OCI-LY7 (cell line): ENCODE measurements around the gene MID1.

Experiments
- EZH2phosphoT487 ChIP-seq: fragments of 200-600 bp; sonication (generic); IDR thresholded peaks from 2 replicates; pipeline ENCODE4 v1.6.1; 2018; ENCODE audit warnings: low read depth, borderline replicate concordance, mild to moderate bottlenecking, mixed run types, antibody characterized with exemption, low read length, moderate library complexity, mixed read lengths
- TF ChIP-seq, protein P1 (sequence below): fragments of 200-600 bp; sonication (generic); conservative IDR thresholded peaks from 2 replicates; pipeline ENCODE4 v1.5.1; 2014; ENCODE audit warnings: mild to moderate bottlenecking, antibody characterized with exemption, low read length, moderate library complexity, mixed read lengths

DNA sequence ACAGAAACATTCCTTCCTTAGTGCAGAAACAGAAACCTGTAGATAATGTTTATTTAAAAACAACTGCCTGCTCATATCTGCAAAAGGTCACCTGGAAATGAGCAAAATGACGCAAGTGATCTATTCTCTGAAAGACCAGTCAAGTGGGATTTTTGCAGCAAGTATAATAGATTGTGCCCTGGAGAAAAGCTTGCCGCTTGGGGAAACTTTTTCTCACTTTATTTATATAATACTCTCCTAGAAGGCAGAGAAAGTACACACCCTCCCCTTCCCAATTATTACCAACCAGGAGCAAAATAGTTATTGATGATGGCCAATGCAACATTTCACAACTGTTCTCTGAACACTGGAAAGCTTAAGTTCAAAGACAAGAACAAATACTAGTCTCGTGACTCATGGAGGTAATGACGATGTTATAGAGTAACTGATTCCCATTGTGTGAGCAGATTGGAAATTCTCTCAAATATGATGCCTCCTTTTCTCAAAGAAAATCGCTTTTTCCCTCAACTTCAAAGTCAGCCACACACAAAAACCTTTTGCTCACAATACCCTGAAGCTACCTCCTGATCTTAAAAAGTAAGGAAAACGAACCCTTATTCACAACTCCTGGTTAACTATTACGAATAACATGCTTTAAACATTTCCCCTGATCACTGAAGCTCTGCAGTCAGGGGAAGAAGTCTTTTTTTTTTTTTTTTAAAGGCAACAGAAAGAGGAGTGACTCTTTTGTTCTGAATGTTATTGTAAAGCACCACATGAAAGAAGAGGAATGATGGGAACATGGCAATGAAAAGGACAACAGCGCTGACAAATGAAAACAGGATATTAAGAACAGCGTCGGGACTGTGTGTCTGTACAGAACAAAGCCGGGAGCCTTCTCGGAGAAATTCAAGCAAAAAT, 41.0 kb downstream of the MID1 start:
- TF ChIP-seq, protein P1, sequence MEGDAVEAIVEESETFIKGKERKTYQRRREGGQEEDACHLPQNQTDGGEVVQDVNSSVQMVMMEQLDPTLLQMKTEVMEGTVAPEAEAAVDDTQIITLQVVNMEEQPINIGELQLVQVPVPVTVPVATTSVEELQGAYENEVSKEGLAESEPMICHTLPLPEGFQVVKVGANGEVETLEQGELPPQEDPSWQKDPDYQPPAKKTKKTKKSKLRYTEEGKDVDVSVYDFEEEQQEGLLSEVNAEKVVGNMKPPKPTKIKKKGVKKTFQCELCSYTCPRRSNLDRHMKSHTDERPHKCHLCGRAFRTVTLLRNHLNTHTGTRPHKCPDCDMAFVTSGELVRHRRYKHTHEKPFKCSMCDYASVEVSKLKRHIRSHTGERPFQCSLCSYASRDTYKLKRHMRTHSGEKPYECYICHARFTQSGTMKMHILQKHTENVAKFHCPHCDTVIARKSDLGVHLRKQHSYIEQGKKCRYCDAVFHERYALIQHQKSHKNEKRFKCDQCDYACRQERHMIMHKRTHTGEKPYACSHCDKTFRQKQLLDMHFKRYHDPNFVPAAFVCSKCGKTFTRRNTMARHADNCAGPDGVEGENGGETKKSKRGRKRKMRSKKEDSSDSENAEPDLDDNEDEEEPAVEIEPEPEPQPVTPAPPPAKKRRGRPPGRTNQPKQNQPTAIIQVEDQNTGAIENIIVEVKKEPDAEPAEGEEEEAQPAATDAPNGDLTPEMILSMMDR = no peak
- TF ChIP-seq EZH2phosphoT487 = no peak
